Measurements from ENCODE around the gene C12orf57.
A peak's percentile ranks its signal among the peaks of the same experiment; 100 is the strongest.
"Not testable (repeated sequence)": the region's sequence is repeated elsewhere in the genome, so short reads cannot be mapped to it uniquely, and the experiment has no call there.

The C12orf57 gene

GRCh38 chr12:6943722-6944380 lies at the start of gene C12orf57, which contains the start of gene RNU7-1:
TSS of gene C12orf57 (plus strand) at chr12:6944022. CDS start at chr12:6944122, 100 bp downstream.
TSS of gene RNU7-1 (plus strand) at chr12:6943816.
- DNase-seq (ENCODE audit: low read depth), result no peak

GRCh38 chr12:6894321-6894720 lies 49.5 kb upstream of the C12orf57 start:
- no peak for DNase-seq (ENCODE audit: low read depth)

- DNase-seq (ENCODE audit: low read depth), result no peak
Measured at GRCh38 chr12:6896846-6897435, 46.9 kb upstream of the C12orf57 start.

GRCh38 chr12:6899427-6899826 lies 44.4 kb upstream of the C12orf57 start:
- no peak for DNase-seq (ENCODE audit: low read depth)

GRCh38 chr12:6899837-6900519 lies 43.8 kb upstream of the C12orf57 start:
- DNase-seq (ENCODE audit: low read depth), result no peak

- DNase-seq (ENCODE audit: low read depth), result no peak
Measured at GRCh38 chr12:6902448-6902847, 41.4 kb upstream of the C12orf57 start.

- no peak for DNase-seq (ENCODE audit: low read depth)
Measured at GRCh38 chr12:6903722-6904121, 40.1 kb upstream of the C12orf57 start.

GRCh38 chr12:6904280-6905276 lies 39.2 kb upstream of the C12orf57 start, which contains the start of gene LRRC23:
TSS of gene LRRC23 (plus strand) at chr12:6904822. CDS start at chr12:6905634, 812 bp downstream.
- peak; percentile 95 for DNase-seq (ENCODE audit: low read depth)

- no peak for DNase-seq (ENCODE audit: low read depth)
Measured at GRCh38 chr12:6905414-6906040, 38.3 kb upstream of the C12orf57 start.

GRCh38 chr12:6908141-6908540 lies 35.7 kb upstream of the C12orf57 start:
- not testable (repeated sequence) for DNase-seq (ENCODE audit: low read depth)

GRCh38 chr12:6909421-6910145 lies 34.2 kb upstream of the C12orf57 start:
- DNase-seq (ENCODE audit: low read depth), result no peak

- DNase-seq (ENCODE audit: low read depth), result no peak
Measured at GRCh38 chr12:6912164-6912935, 31.5 kb upstream of the C12orf57 start.

GRCh38 chr12:6914246-6914946 lies 29.4 kb upstream of the C12orf57 start, which contains the start of gene ENO2:
TSS of gene ENO2 (plus strand) at chr12:6914580. CDS start at chr12:6915833, 1,253 bp downstream.
- DNase-seq (ENCODE audit: low read depth), result peak; percentile 76

- no peak for DNase-seq (ENCODE audit: low read depth)
Measured at GRCh38 chr12:6914947-6915788, 28.7 kb upstream of the C12orf57 start.

GRCh38 chr12:6915789-6916285 lies 28.0 kb upstream of the C12orf57 start:
- no peak for DNase-seq (ENCODE audit: low read depth)

GRCh38 chr12:6916426-6917200 lies 27.2 kb upstream of the C12orf57 start:
- no peak for DNase-seq (ENCODE audit: low read depth)
